DND-41 (cell line): ENCODE data around the gene DHX38.
"Not testable (repeated sequence)": the region's sequence is repeated elsewhere in the genome, so short reads cannot be mapped to it uniquely, and the experiment has no call there.

ENCODE experiments used
- ATAC-seq: fragments of 200-7000 bp; cut with Tn5 transposase; 3 replicates; pipeline ENCODE4 v1.9.1; 2021; ENCODE audit warnings: low read depth; ENCODE audit not compliant: insufficient read depth
- DNase-seq: peaks from one replicate; pipeline ENCODE4 v3.0.0-alpha.2; 2020
- H2AFZ ChIP-seq: 2 replicates; pipeline ENCODE4 v1.6.0; 2012; ENCODE audit warnings: low read depth, low read length
- H3K27ac ChIP-seq: 2 replicates; pipeline ENCODE4 v1.5.1; 2012; ENCODE audit warnings: low read length, inconsistent platforms
- H3K27me3 ChIP-seq: fragments of 200-600 bp; sonication (generic); 2 replicates; pipeline ENCODE4 v1.6.0; 2012; ENCODE audit warnings: low read length, mild to moderate bottlenecking, inconsistent platforms; ENCODE audit not compliant: insufficient read depth, poor library complexity
- H3K36me3 ChIP-seq: 2 replicates; pipeline ENCODE4 v1.5.1; 2012; ENCODE audit warnings: low read length, inconsistent platforms; ENCODE audit not compliant: insufficient read depth
- H3K4me1 ChIP-seq: 2 replicates; pipeline ENCODE4 v1.5.1; 2012; ENCODE audit warnings: mild to moderate bottlenecking, low read length; ENCODE audit not compliant: insufficient read depth
- H3K4me2 ChIP-seq: 2 replicates; pipeline ENCODE4 v1.6.0; 2012; ENCODE audit warnings: mild to moderate bottlenecking, moderate library complexity, low read length, inconsistent platforms; ENCODE audit not compliant: insufficient read depth
- H3K4me3 ChIP-seq, 2 experiments: fragments of 200-600 bp in 1 of 2; shearing (Covaris generic) in 1 of 2; 2 replicates each; pipeline ENCODE4 v1.5.1; 2012 to 2016; ENCODE audit warnings: inconsistent platforms in 2 of 2, low read length in 2 of 2, mild to moderate bottlenecking in 2 of 2, low read depth in 1 of 2, moderate library complexity in 1 of 2
- H3K79me2 ChIP-seq: 2 replicates; pipeline ENCODE4 v1.6.0; 2012; ENCODE audit warnings: low read length, inconsistent platforms; ENCODE audit not compliant: insufficient read depth
- H3K9ac ChIP-seq: 2 replicates; pipeline ENCODE4 v1.6.0; 2012; ENCODE audit warnings: low read depth, mild to moderate bottlenecking, inconsistent platforms, low read length, moderate library complexity
- H3K9me3 ChIP-seq: 2 replicates; pipeline ENCODE4 v1.5.1; 2012; ENCODE audit warnings: low read length, moderate library complexity, mild to moderate bottlenecking, inconsistent platforms; ENCODE audit not compliant: insufficient read depth, severe bottlenecking
- H4K20me1 ChIP-seq: 2 replicates; pipeline ENCODE4 v1.6.0; 2012; ENCODE audit warnings: low read length; ENCODE audit not compliant: insufficient read depth
- EZH2 ChIP-seq: IDR thresholded peaks from 3 replicates; pipeline ENCODE4 v1.6.1; 2012; ENCODE audit warnings: borderline replicate concordance, low read depth, mild to moderate bottlenecking, moderate library complexity, low read length, inconsistent platforms; ENCODE audit not compliant: severe bottlenecking
- TF ChIP-seq, protein P1 (sequence below): IDR thresholded peaks from 2 replicates; pipeline ENCODE4 v1.5.1; 2012; ENCODE audit warnings: borderline replicate concordance, low read length, moderate library complexity, mild to moderate bottlenecking; ENCODE audit not compliant: poor library complexity, severe bottlenecking; ENCODE audit errors: extremely low read depth

Gene DHX38

DNA sequence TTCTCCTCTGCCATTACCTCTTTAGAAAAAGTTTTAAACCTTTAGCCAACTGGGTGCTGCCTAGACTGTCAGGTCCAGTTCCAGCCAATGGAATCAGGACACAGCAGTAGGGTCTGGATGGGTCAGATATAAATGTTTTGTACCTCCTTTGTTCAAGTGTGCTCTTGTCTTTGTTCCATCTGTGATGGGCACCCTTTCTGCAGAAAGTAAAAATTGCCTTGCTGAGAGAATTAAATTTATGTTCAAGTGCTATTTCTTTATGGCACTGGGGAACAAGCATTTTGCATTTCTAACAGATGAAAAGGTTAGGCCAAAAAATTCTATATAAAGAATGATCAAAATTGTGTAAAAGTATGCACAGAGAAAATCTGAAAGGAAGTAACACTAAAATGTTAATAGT lies 44.5 kb upstream of the DHX38 start:
- DNase-seq, result no peak
- no peak overlapping the region for H3K4me2 ChIP-seq
- H3K9me3 ChIP-seq, result peaks cover 3% of the 10 kb centered on the region
- no peak overlapping the region for H3K27ac ChIP-seq
- H3K27me3 ChIP-seq, result no peaks in the 10 kb centered on the region
- no peak overlapping the region for H3K9ac ChIP-seq
- no peaks in the 10 kb centered on the region for H3K79me2 ChIP-seq
- no peak overlapping the region for H2AFZ ChIP-seq
- no peaks in the 10 kb centered on the region for H3K36me3 ChIP-seq
- H4K20me1 ChIP-seq, result no peaks in the 10 kb centered on the region
- ATAC-seq, result no peak
- TF ChIP-seq, protein P1, sequence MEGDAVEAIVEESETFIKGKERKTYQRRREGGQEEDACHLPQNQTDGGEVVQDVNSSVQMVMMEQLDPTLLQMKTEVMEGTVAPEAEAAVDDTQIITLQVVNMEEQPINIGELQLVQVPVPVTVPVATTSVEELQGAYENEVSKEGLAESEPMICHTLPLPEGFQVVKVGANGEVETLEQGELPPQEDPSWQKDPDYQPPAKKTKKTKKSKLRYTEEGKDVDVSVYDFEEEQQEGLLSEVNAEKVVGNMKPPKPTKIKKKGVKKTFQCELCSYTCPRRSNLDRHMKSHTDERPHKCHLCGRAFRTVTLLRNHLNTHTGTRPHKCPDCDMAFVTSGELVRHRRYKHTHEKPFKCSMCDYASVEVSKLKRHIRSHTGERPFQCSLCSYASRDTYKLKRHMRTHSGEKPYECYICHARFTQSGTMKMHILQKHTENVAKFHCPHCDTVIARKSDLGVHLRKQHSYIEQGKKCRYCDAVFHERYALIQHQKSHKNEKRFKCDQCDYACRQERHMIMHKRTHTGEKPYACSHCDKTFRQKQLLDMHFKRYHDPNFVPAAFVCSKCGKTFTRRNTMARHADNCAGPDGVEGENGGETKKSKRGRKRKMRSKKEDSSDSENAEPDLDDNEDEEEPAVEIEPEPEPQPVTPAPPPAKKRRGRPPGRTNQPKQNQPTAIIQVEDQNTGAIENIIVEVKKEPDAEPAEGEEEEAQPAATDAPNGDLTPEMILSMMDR, result no peak
- no peak for TF ChIP-seq EZH2
- no peaks in the 10 kb centered on the region for H3K4me1 ChIP-seq
- H3K4me3 ChIP-seq, result no peak overlapping the region

DNA sequence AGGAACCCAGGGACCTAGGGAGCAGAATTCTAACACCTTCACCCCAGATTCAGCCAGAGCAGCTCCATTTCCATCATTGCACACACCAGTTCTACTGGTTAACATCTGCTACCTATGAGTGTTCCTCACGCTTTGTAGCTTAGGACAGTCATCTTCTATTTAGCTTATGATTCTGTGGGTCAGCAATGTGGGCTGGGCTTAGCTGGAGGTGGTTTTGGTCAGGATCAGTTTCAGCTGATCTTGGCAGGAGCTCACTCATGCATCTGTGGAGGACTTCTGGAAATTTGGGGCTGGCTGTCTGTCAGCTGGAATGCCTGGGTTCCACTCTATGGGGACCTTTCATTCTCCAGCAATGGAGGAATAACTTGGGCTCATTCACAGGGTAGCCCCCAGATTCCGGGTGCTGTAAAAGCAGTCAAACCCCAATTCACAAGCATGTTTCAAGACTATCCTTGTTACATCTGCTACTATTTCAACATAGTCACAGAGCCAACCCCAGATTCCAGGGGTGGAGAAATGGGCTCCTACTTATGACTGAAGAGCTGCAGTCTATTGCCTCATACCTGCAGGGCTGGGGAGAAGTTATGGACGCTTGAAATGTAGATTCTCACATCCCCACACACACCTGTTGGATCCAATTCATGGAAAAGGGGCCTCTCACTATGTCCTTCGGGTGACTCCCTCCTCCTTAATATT lies 42.7 kb upstream of the DHX38 start:
- DNase-seq, result no peak

DNA sequence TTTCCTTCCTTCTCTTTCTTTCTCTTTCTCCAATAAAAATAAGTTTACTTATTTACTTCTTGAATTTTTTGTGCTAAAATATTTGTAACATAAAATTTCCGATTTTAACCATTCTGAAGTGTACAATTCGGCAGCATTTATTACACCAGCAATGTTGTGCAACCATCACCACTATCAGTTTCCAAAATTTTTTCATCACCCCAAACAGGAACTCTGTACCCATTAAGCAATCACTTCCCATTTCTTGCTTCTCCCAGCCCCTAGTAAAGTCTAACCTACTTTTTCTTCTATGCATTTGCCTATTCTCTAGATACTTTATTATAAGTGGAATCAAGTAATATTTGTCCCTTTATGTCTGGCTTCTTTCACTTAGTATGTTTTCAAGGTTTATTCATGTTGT lies 41.8 kb upstream of the DHX38 start:
- DNase-seq (no peak), ATAC-seq (no peak)
- no peak for TF ChIP-seq EZH2
- TF ChIP-seq, protein P1, result no peak
- no peak overlapping the region for H3K27ac ChIP-seq
- H3K4me2 ChIP-seq, result no peak overlapping the region
- H2AFZ ChIP-seq, result no peak overlapping the region
- H3K79me2 ChIP-seq, result no peaks in the 10 kb centered on the region
- no peak overlapping the region for H3K9ac ChIP-seq
- no peaks in the 10 kb centered on the region for H3K4me1 ChIP-seq
- no peak overlapping the region for H3K4me3 ChIP-seq
- no peaks in the 10 kb centered on the region for H3K36me3 ChIP-seq
- no peaks in the 10 kb centered on the region for H3K27me3 ChIP-seq
- H3K9me3 ChIP-seq, result peaks cover 3% of the 10 kb centered on the region
- no peaks in the 10 kb centered on the region for H4K20me1 ChIP-seq

More for the DNA sequence above, 42.7 kb upstream of the DHX38 start:
- no peaks in the 10 kb centered on the region for H3K27me3 ChIP-seq
- TF ChIP-seq EZH2, result no peak
- TF ChIP-seq, protein P1, result no peak
- no peak overlapping the region for H3K9ac ChIP-seq
- no peak overlapping the region for H3K4me2 ChIP-seq
- no peaks in the 10 kb centered on the region for H3K79me2 ChIP-seq
- no peak overlapping the region for H3K4me3 ChIP-seq
- H4K20me1 ChIP-seq, result no peaks in the 10 kb centered on the region
- no peak for ATAC-seq
- no peaks in the 10 kb centered on the region for H3K36me3 ChIP-seq
- peaks cover 3% of the 10 kb centered on the region for H3K9me3 ChIP-seq
- H3K4me1 ChIP-seq, result no peaks in the 10 kb centered on the region
- H2AFZ ChIP-seq, result no peak overlapping the region
- H3K27ac ChIP-seq, result no peak overlapping the region

DNA sequence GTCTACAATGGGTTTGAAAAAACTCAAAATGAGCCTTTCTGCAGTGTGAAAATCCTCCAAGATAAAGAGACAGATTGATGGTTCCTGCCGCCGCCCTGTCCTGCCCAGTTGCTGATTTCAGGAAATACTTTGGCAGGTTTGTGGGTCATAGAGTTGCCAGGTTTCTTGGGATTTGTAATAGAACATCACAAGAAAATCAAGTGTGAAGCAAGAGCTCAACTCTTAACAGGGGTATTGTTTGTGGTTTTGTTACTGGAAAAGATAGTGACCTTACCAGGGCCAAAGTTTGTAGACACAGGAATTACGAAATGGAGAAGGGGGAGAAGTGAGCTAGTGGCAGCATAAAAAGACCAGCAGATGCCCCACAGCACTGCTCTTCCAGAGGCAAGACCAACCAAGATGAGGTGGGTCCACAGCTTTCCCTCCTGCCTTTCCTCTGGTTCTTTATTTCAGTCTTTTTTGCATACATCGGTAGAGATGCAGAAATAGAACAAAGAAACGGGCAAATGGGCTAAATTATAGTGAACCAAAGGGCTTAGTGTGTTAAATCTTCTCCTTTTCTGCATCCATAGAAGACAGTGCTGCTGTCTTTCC lies 39.3 kb upstream of the DHX38 start, which contains the start of gene HP:
TSS of gene HP (plus strand) at position 252 of the 594 bp plus-strand sequence. CDS start at position 400, 148 bp downstream.
- H2AFZ ChIP-seq, H3K4me2 ChIP-seq, H3K79me2 ChIP-seq, H3K4me1 ChIP-seq, DNase-seq, H3K9ac ChIP-seq, H3K36me3 ChIP-seq, H3K4me3 ChIP-seq, ATAC-seq, H3K27ac ChIP-seq, H3K27me3 ChIP-seq, H3K9me3 ChIP-seq, H4K20me1 ChIP-seq: not testable (repeated sequence)
